Measurements from ENCODE around the gene SUGCT. TPM values are rescaled to one million over a fixed set of nuclear protein-coding genes. Genes with fewer than 3 reads are reported as not detected.

The SUGCT gene
- total and polyA plus RNA-seq, 8 donors: 0.73 to 1.9 (median 1.2) TPM

DNA sequence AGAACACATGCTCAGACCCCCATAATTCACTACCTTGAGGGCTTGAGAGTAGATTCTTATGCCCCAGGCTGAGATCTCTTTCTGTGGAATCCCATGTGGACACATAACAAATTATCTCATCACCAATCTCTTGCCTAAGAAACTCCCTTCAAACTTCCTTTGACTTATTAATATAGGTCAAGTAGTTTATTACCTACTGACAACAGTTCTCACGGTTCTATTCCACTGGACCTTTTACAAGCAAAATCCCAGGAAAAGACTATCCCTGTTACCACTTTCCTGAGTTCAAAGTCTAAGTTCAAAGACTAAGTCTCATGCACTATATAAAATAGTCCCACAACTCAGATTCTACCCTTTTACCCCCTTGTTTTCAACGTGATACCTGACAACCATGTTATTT is 754.7 kb downstream of the SUGCT start:
- no peaks in the 10 kb centered on the region for H3K36me3 ChIP-seq
- H3K4me3 ChIP-seq: no peak overlapping the region
- TF ChIP-seq, protein P1, sequence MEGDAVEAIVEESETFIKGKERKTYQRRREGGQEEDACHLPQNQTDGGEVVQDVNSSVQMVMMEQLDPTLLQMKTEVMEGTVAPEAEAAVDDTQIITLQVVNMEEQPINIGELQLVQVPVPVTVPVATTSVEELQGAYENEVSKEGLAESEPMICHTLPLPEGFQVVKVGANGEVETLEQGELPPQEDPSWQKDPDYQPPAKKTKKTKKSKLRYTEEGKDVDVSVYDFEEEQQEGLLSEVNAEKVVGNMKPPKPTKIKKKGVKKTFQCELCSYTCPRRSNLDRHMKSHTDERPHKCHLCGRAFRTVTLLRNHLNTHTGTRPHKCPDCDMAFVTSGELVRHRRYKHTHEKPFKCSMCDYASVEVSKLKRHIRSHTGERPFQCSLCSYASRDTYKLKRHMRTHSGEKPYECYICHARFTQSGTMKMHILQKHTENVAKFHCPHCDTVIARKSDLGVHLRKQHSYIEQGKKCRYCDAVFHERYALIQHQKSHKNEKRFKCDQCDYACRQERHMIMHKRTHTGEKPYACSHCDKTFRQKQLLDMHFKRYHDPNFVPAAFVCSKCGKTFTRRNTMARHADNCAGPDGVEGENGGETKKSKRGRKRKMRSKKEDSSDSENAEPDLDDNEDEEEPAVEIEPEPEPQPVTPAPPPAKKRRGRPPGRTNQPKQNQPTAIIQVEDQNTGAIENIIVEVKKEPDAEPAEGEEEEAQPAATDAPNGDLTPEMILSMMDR (IDR thresholded peaks at IDR 0.05): no peak
- DNase-seq (no peak), ATAC-seq (no peak), FAIRE-seq (no peak)
- WGBS, 2 donors: 52 to 72% methylated on average over 2 of the region's 2 CpGs
- no peak overlapping the region for H3K27ac ChIP-seq
- intact Hi-C loops (cut with DNase I): no loop called here
- no peaks in the 10 kb centered on the region for H3K27me3 ChIP-seq
- H3K9me3 ChIP-seq: no peaks in the 10 kb centered on the region
- H3K4me1 ChIP-seq: no peaks in the 10 kb centered on the region

DNA sequence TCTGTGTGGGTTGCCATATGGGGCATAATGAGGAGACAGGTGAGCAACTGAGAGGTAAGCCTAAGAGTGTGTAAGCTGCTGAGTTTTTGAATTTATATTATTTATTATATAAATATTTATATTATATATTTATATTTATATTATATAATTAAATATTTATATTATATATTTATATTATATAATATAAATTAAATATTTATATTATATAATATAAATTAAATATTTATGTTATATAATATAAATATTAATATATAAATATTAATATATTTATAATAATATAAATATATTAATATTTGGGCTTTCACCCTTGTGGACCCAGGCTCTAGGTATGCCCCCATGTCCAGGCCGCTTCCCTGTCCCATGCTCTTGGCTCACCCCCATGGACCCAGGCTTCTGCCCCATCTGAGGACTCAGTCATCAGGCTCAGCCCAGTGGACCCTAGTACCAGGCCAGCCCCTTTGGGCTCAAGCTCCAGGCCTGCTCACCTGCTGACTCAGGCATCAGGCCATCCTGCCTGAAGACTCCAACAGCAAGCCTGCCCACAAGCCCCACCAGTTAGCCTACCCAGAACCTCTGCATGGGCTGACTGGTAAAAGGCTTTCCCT is 755.4 kb downstream of the SUGCT start:
- DNase-seq: no peak
- Histone ChIP-seq H3K4me3 (no peak overlapping the region), H3K36me3 (no peaks in the 10 kb centered on the region), H3K4me1 (no peaks in the 10 kb centered on the region), H3K9me3 (no peaks in the 10 kb centered on the region), H3K27ac (no peak overlapping the region), H3K27me3 (no peaks in the 10 kb centered on the region)
- peak; percentile 97 for FAIRE-seq
- intact Hi-C loops (cut with DNase I): no loop called here
- no peak for ATAC-seq
- 75 to 100% methylated on average over 1 of the region's 1 CpG for WGBS, 2 donors
- TF ChIP-seq, protein P1 (IDR thresholded peaks at IDR 0.05): no peak

DNA sequence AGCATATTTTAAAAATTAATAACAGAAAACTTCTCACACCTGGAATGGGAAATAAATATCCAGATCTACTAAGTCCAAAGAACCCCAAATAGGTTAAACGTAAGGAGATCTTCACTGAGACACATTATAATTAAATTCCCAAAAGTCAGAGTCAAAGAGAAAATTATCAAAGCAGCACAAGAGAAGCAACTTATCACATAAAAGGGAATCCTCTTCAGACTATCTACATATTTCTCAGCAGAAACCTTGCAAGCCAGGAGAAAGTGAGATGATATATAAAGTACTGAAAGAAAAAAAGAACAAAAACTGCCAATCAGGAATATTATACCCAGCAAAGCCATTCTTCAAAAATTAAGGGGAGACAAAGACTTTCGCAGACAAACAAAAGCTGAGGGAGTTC is 756.4 kb downstream of the SUGCT start:
- Histone ChIP-seq H3K27me3 (no peaks in the 10 kb centered on the region), H3K36me3 (no peaks in the 10 kb centered on the region), H3K4me3 (no peak overlapping the region), H3K9me3 (no peaks in the 10 kb centered on the region), H3K4me1 (no peaks in the 10 kb centered on the region), H3K27ac (no peak overlapping the region)
- no peak for FAIRE-seq
- TF ChIP-seq, protein P1 (IDR thresholded peaks at IDR 0.05): no peak
- intact Hi-C loops (cut with DNase I): no loop called here
- no peak for DNase-seq
- ATAC-seq: no peak
- WGBS, 2 donors: 77 to 81% methylated on average over 2 of the region's 2 CpGs

DNA sequence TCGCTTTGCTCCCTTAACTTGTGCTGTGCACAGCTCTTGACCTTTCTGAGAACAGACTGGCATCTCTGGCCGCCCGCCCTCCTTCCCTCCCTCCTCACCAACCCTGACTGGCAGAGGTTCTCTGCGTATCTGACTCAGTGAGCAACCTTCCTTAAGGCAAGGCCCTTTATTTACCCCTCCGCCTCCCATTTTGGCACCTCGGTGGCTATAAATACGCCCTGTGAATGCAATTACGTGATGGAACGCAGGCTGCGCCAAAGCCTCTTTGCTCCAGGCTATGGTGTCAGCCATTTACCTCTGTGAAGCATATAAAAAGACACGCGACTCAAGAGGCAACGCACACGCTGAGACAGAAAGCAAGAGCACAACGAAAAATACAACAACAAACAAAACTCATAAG is 764.3 kb downstream of the SUGCT start:
- DNase-seq: no peak
- TF ChIP-seq, protein P1 (IDR thresholded peaks at IDR 0.05): no peak
- Histone ChIP-seq H3K27ac (no peak overlapping the region), H3K4me3 (no peak overlapping the region), H3K36me3 (no peaks in the 10 kb centered on the region), H3K9me3 (no peaks in the 10 kb centered on the region), H3K27me3 (no peaks in the 10 kb centered on the region), H3K4me1 (no peaks in the 10 kb centered on the region)
- 86 to 96% methylated on average over 15 of the region's 15 CpGs for WGBS, 2 donors
- FAIRE-seq: no peak
- ATAC-seq: no peak
- intact Hi-C loops (cut with DNase I): no loop called here

DNA sequence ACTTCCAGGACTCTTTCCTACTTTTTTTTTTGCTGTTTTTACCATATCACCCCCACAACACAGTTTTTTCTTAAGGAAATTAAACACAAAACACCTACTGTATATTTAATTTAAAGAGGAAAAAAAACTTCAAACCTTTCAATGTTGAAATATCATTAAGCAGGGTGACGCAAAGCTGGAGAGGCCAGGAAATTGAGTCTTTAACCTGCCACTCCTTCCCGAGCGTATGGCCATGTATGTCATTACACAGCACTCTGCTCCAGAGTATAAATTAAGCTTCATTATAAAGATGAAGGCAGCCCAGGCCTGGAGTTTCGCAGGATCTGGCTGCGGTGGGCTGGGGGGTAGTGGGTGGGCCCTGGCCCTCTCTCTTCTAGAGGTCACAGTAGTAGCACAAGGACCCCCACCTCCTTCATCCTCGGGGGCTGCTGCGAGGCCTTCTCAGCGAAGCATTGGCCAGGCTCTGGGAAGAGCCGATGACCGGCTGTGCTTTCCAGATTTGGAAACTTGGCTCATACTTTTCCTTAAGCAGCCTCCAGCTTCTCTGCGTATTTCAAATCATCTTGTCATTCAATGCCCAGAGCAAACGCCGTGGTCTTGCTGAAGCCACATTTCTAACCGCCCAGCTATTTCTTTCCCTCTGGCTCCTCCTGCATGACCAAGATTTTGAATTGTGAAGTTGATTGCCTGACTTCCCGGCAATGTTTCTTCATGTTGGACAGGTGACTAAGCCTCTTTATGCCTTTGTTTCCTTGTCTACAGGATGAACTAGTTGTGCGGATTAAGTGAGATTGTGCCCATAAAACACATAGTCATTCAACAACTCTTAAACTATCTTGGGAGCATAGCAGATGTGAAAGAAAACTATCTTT is 765.1 kb downstream of the SUGCT start:
- H3K27ac ChIP-seq: no peak overlapping the region
- no peaks in the 10 kb centered on the region for H3K9me3 ChIP-seq
- FAIRE-seq: no peak
- no peaks in the 10 kb centered on the region for H3K36me3 ChIP-seq
- TF ChIP-seq, protein P1 (IDR thresholded peaks at IDR 0.05): no peak
- no peaks in the 10 kb centered on the region for H3K27me3 ChIP-seq
- no peak for ATAC-seq
- intact Hi-C loops (cut with DNase I): no loop called here
- no peak for DNase-seq
- H3K4me1 ChIP-seq: no peaks in the 10 kb centered on the region
- 80 to 84% methylated on average over 16 of the region's 16 CpGs for WGBS, 2 donors
- no peak overlapping the region for H3K4me3 ChIP-seq
